Neuronal stem cell (in vitro differentiated cells): ENCODE data around the gene RUVBL2.
A peak's percentile ranks its signal among the peaks of the same experiment; 100 is the strongest.

ENCODE experiments used
- DNase-seq: peaks from one replicate; pipeline ENCODE4 v3.0.0-alpha.2; 2013; ENCODE audit warnings: low spot score
- H2AFZ ChIP-seq: one replicate; pipeline ENCODE4 v1.6.1; 2013; ENCODE audit warnings: mild to moderate bottlenecking, low read length, inconsistent platforms
- H2AK5ac ChIP-seq: 2 replicates; pipeline ENCODE4 v1.6.1; 2013; ENCODE audit warnings: low read depth, mild to moderate bottlenecking, inconsistent platforms, low read length, moderate library complexity, mixed read lengths
- H2BK120ac ChIP-seq: 2 replicates; pipeline ENCODE4 v1.6.1; 2013; ENCODE audit warnings: low read depth, mild to moderate bottlenecking, inconsistent platforms, low read length, moderate library complexity, mixed read lengths
- H2BK12ac ChIP-seq: one replicate; pipeline ENCODE4 v1.6.1; 2013; ENCODE audit warnings: low read length, inconsistent platforms
- H2BK15ac ChIP-seq: 2 replicates; pipeline ENCODE4 v1.6.1; 2013; ENCODE audit warnings: mild to moderate bottlenecking, low read length, inconsistent platforms, mixed read lengths
- H2BK5ac ChIP-seq: one replicate; pipeline ENCODE4 v1.6.1; 2013; ENCODE audit warnings: inconsistent platforms, mild to moderate bottlenecking, low read length, moderate library complexity
- H3K14ac ChIP-seq: one replicate; pipeline ENCODE4 v1.6.1; 2013; ENCODE audit warnings: low read length, inconsistent platforms
- H3K18ac ChIP-seq: 2 replicates; pipeline ENCODE4 v1.6.1; 2013; ENCODE audit warnings: low read length, inconsistent platforms
- H3K23ac ChIP-seq: 2 replicates; pipeline ENCODE4 v1.6.1; 2013; ENCODE audit warnings: low read depth, mild to moderate bottlenecking, mixed read lengths, low read length, inconsistent platforms; ENCODE audit not compliant: poor library complexity
- H3K27ac ChIP-seq: replicated peaks from 3 replicates; pipeline ENCODE4 v1.5.1; 2013; ENCODE audit warnings: low read length, inconsistent platforms
- H3K27me3 ChIP-seq, 3 experiments: 2 replicates each; pipeline ENCODE4 v1.6.1; 2013; ENCODE audit warnings: low read length in 3 of 3, mild to moderate bottlenecking in 2 of 3, inconsistent platforms in 1 of 3, low read depth in 1 of 3, mixed read lengths in 1 of 3, moderate library complexity in 1 of 3; ENCODE audit not compliant: control insufficient read depth in 3 of 3, insufficient read depth in 3 of 3
- H3K36me3 ChIP-seq, 2 donors: replicated peaks in 1 of 2; 2 replicates each; pipeline ENCODE4 v1.6.1; 2013; ENCODE audit warnings: low read length in 2 of 2; ENCODE audit not compliant: control insufficient read depth in 2 of 2, insufficient read depth in 2 of 2
- H3K4ac ChIP-seq: 2 replicates; pipeline ENCODE4 v1.6.1; 2013; ENCODE audit warnings: inconsistent platforms, mild to moderate bottlenecking, low read length, moderate library complexity
- H3K4me1 ChIP-seq, 2 donors: 1 replicate in 1 of 2; 2 replicates in 1 of 2; pipeline ENCODE4 v1.6.1; 2013; ENCODE audit warnings: low read length in 2 of 2, low read depth in 1 of 2; ENCODE audit not compliant: control insufficient read depth in 2 of 2, insufficient read depth in 1 of 2
- H3K4me2 ChIP-seq: one replicate; pipeline ENCODE4 v1.6.1; 2013; ENCODE audit warnings: mild to moderate bottlenecking, low read length, inconsistent platforms; ENCODE audit not compliant: insufficient read depth, poor library complexity, severe bottlenecking
- H3K4me3 ChIP-seq, 2 donors: 2 replicates each; pipeline ENCODE4 v1.5.1; 2013; ENCODE audit warnings: low read length in 2 of 2, mild to moderate bottlenecking in 2 of 2, inconsistent platforms in 1 of 2, moderate library complexity in 1 of 2
- H3K79me1 ChIP-seq: one replicate; pipeline ENCODE4 v1.6.1; 2013; ENCODE audit warnings: low read depth, mild to moderate bottlenecking, inconsistent platforms, low read length, moderate library complexity
- H3K9ac ChIP-seq: one replicate; pipeline ENCODE4 v1.6.1; 2013; ENCODE audit warnings: mild to moderate bottlenecking, low read depth, low read length, inconsistent platforms; ENCODE audit not compliant: poor library complexity
- H3K9me3 ChIP-seq, 2 donors: replicated peaks in 1 of 2; 2 replicates each; pipeline versions ENCODE3 to v1.6.1; 2013; ENCODE audit warnings: low read length in 2 of 2, mild to moderate bottlenecking in 2 of 2, inconsistent platforms in 1 of 2, low read depth in 1 of 2, mixed read lengths in 1 of 2, moderate library complexity in 1 of 2; ENCODE audit not compliant: control insufficient read depth in 2 of 2, insufficient read depth in 1 of 2
- H4K8ac ChIP-seq: one replicate; pipeline ENCODE4 v1.6.1; 2013; ENCODE audit warnings: low read depth, mild to moderate bottlenecking, inconsistent platforms, low read length, moderate library complexity
- H4K91ac ChIP-seq: one replicate; pipeline ENCODE4 v1.6.1; 2013; ENCODE audit warnings: low read length, low read depth, mild to moderate bottlenecking, inconsistent platforms; ENCODE audit not compliant: poor library complexity
- WGBS, 2 donors: extraction: QIAGEN DNeasy Blood & Tissue Kit; methylation state at CpG; one replicate each; pipeline ENCODE4 v1.1.7; 2013; ENCODE audit warnings: missing lambda C conversion rate in 2 of 2, mixed read lengths in 1 of 2; ENCODE audit not compliant: insufficient read length in 2 of 2, insufficient replicate concordance in 1 of 2; ENCODE audit errors: extremely low coverage in 2 of 2; 5-methylcytosine and 5-hydroxymethylcytosine counted together

The RUVBL2 gene

GRCh38 chr19:48953141-48953540 is 40.5 kb upstream of the RUVBL2 start:
- Histone ChIP-seq H3K4me1 (peaks cover 6 to 7% of the 10 kb centered on the region in 2 donors), H3K18ac (no peak overlapping the region), H2BK120ac (no peak overlapping the region), H3K27ac (no peak overlapping the region), H3K14ac (no peak overlapping the region), H3K36me3 (peaks cover 5 to 24% of the 10 kb centered on the region in 2 donors), H2AFZ (no peak overlapping the region), H3K27me3 (no peaks in the 10 kb centered on the region), H2AK5ac (no peak overlapping the region), H3K4me2 (no peak overlapping the region), H3K23ac (no peak overlapping the region), H4K8ac (no peak overlapping the region), H3K9me3 (no peaks in the 10 kb centered on the region), H3K9ac (no peak overlapping the region), H2BK15ac (no peak overlapping the region), H2BK5ac (no peak overlapping the region), H3K4ac (no peak overlapping the region), H2BK12ac (no peak overlapping the region), H4K91ac (no peak overlapping the region), H3K79me1 (peaks cover 8% of the 10 kb centered on the region), H3K4me3 (no peak overlapping the region)
- no peak for DNase-seq
- no CpG with 5 or more reads among the region's 4 CpGs for WGBS, 2 donors

- Histone ChIP-seq H3K36me3 (peaks cover 7 to 32% of the 10 kb centered on the region in 2 donors), H2BK5ac (no peak overlapping the region), H2BK12ac (no peak overlapping the region), H4K8ac (no peak overlapping the region), H3K4me3 (peak overlapping the region; percentile 57 to 66), H3K27ac (peak overlapping the region; percentile 44), H3K79me1 (peaks cover 8% of the 10 kb centered on the region), H4K91ac (no peak overlapping the region), H2BK120ac (no peak overlapping the region), H3K23ac (peak overlapping the region; percentile 99), H2AK5ac (no peak overlapping the region), H3K14ac (no peak overlapping the region), H3K4me1 (peaks cover 6 to 7% of the 10 kb centered on the region in 2 donors), H3K4ac (no peak overlapping the region), H2BK15ac (no peak overlapping the region), H3K4me2 (peak overlapping the region; percentile 65), H3K9ac (no peak overlapping the region), H3K18ac (peak overlapping the region; percentile 9), H3K9me3 (no peaks in the 10 kb centered on the region), H3K27me3 (no peaks in the 10 kb centered on the region), H2AFZ (peak overlapping the region; percentile 99)
- DNase-seq, result no peak
- WGBS, 2 donors, result no CpG with 5 or more reads among the region's 11 CpGs
These were observed 39.6 kb upstream of the RUVBL2 start for GRCh38 chr19:48953990-48954594.

GRCh38 chr19:48954595-48955307 is 38.9 kb upstream of the RUVBL2 start, which contains the start of gene BAX:
BAX (plus strand) TSS chr19:48954875; CDS start chr19:48954929, 54 bp downstream.
- no peaks in the 10 kb centered on the region for H3K9me3 ChIP-seq
- H2BK12ac ChIP-seq, result no peak within 1 kb of the TSS
- H3K4me3 ChIP-seq, result peak within 1 kb of the TSS; percentile 66 to 89
- WGBS, 2 donors, result no CpG with 5 or more reads among the region's 71 CpGs
- peak; percentile 94 for DNase-seq
- no peak within 1 kb of the TSS for H4K91ac ChIP-seq
- peaks cover 7 to 32% of the 10 kb centered on the region in 2 donors for H3K36me3 ChIP-seq
- H2BK120ac ChIP-seq, result no peak within 1 kb of the TSS
- H2AFZ ChIP-seq, result peak within 1 kb of the TSS; percentile 99
- peak within 1 kb of the TSS; percentile 15 for H3K14ac ChIP-seq
- peak within 1 kb of the TSS; percentile 96 for H3K18ac ChIP-seq
- H4K8ac ChIP-seq, result peak within 1 kb of the TSS; percentile 57
- H3K79me1 ChIP-seq, result peaks cover 8% of the 10 kb centered on the region
- peak within 1 kb of the TSS; percentile 83 for H2BK5ac ChIP-seq
- H2BK15ac ChIP-seq, result peak within 1 kb of the TSS; percentile 30
- H3K9ac ChIP-seq, result peak within 1 kb of the TSS; percentile 94
- peak within 1 kb of the TSS; percentile 90 for H3K4me2 ChIP-seq
- H3K4ac ChIP-seq, result no peak within 1 kb of the TSS
- H3K27me3 ChIP-seq, result no peaks in the 10 kb centered on the region
- H3K23ac ChIP-seq, result peak within 1 kb of the TSS; percentile 99
- H3K27ac ChIP-seq, result peak within 1 kb of the TSS; percentile 67
- H2AK5ac ChIP-seq, result peak within 1 kb of the TSS; percentile 71
- H3K4me1 ChIP-seq, result peaks cover 6 to 7% of the 10 kb centered on the region in 2 donors

GRCh38 chr19:48955308-48955958 is 38.3 kb upstream of the RUVBL2 start:
- Histone ChIP-seq H3K23ac (peak overlapping the region; percentile 99), H3K4me3 (peak overlapping the region; percentile 66 to 89), H2BK120ac (no peak overlapping the region), H3K79me1 (peaks cover 8% of the 10 kb centered on the region), H3K36me3 (peaks cover 7 to 35% of the 10 kb centered on the region in 2 donors), H3K9ac (peak overlapping the region; percentile 94), H3K14ac (no peak overlapping the region), H3K27me3 (no peaks in the 10 kb centered on the region), H3K4ac (no peak overlapping the region), H2AFZ (peak overlapping the region; percentile 99), H3K4me2 (peak overlapping the region; percentile 90), H3K9me3 (no peaks in the 10 kb centered on the region), H3K27ac (peak overlapping the region; percentile 67), H2BK12ac (no peak overlapping the region), H2AK5ac (peak overlapping the region; percentile 71), H3K4me1 (peaks cover 6 to 7% of the 10 kb centered on the region in 2 donors), H4K91ac (no peak overlapping the region), H3K18ac (peak overlapping the region; percentile 96), H2BK15ac (no peak overlapping the region), H2BK5ac (peak overlapping the region; percentile 83), H4K8ac (peak overlapping the region; percentile 57)
- no peak for DNase-seq
- WGBS, 2 donors, result no CpG with 5 or more reads among the region's 16 CpGs
